Heart left ventricle (tissue), 13 donors: Measurements from ENCODE around the gene SRRM5.

Experiments used
- CTCF ChIP-seq, 12 donors: fragments of 200-600 bp; sonication (generic) in 4 of 12; IDR thresholded peaks; one replicate each; pipeline versions ENCODE4 v1.5.0 to v1.8.0; 2018 to 2022; ENCODE audit warnings: antibody characterized with exemption in 12 of 12, mild to moderate bottlenecking in 5 of 12
- POLR2A ChIP-seq, 2 donors: fragments of 450-650 bp; IDR thresholded peaks; one replicate each; pipeline ENCODE4 v1.6.1; 2017; ENCODE audit warnings: antibody characterized with exemption in 2 of 2, mild to moderate bottlenecking in 2 of 2, moderate library complexity in 2 of 2
- donor health status: ischemic (EF 13 %, LVEDD 7.1; RV severe dilation, severe dysfunction).
- donor health status: DM: no; HTN: yes; CAD: no.
- donor health status: DM: no; HTN: no; CAD: no.
- donor health status: ischemic (EF 25% LVEDD 6.9; RV normal size, moderate dysfunction).
- donor health status: ischemic (EF 25% LVEDD 5.7; RV mildly dilated, moderate dysfunction).
- donor health status: ischemic (EF 35%, LVEDD 5.7; RV mildly dilated, moderate dysfunction).
- donor health status: nonischemic (EF 11% LVEDD 7.7; RV severe dilation, severe dysfunction).
- donor health status: DM: yes; HTN: yes; CAD: no.
- donor health status: PGD.
- donor health status: ischemic (EF 29% LVEDD 5.4; RV normal size, mild dysfunction).
- donor health status: nonischemic (EF 23%, LVEDD 6.1; RV moderate dilation, normal function).

- TF ChIP-seq POLR2A (IDR thresholded peaks at IDR 0.05) (no peak), CTCF (IDR thresholded peaks at IDR 0.05) (no peak)
Measured at GRCh38 chr19:43574424-43575155, 37.3 kb upstream of the SRRM5 start.
